ENCODE measurements around the gene CD36.
"Not testable (repeated sequence)": the region's sequence is repeated elsewhere in the genome, so short reads cannot be mapped to it uniquely, and the experiment has no call there.

GRCh38 chr7:80669367-80669766 lies 30.9 kb downstream of the CD36 start:
- TF ChIP-seq CTCF (IDR thresholded peaks at IDR 0.05); TCF7L2 (IDR thresholded peaks at IDR 0.05; ENCODE audit: low read depth, low read length): not testable (repeated sequence)

All from Panc1 (cell line).